Immature natural killer cell (primary cell): ENCODE data around the gene MC2R. TPM values are rescaled to one million over a fixed set of nuclear protein-coding genes. Genes with fewer than 3 reads are reported as not detected.

ENCODE experiments used
- DNase-seq, 3 donors: peaks; one replicate each; pipeline ENCODE4 v3.0.0; 2022; ENCODE audit warnings: mixed read lengths in 1 of 3
- H3K27ac Mint-ChIP-seq, 6 donors: one replicate each; pipeline ENCODE4 v1.8.0; 2020; ENCODE audit warnings: mixed read lengths in 6 of 6, mild to moderate bottlenecking in 5 of 6, inconsistent platforms in 4 of 6, moderate library complexity in 3 of 6
- H3K27me3 Mint-ChIP-seq, 3 donors: one replicate each; pipeline ENCODE4 v1.8.0; 2020 to 2021; ENCODE audit warnings: low read depth in 3 of 3, mild to moderate bottlenecking in 3 of 3, mixed read lengths in 3 of 3, moderate library complexity in 3 of 3, inconsistent platforms in 1 of 3
- H3K36me3 Mint-ChIP-seq, 3 donors: one replicate each; pipeline ENCODE4 v1.8.0; 2020; ENCODE audit warnings: mixed read lengths in 3 of 3, inconsistent platforms in 2 of 3, mild to moderate bottlenecking in 2 of 3
- H3K4me1 Mint-ChIP-seq, 2 donors: one replicate each; pipeline ENCODE4 v1.8.0; 2020; ENCODE audit warnings: inconsistent platforms in 2 of 2, mild to moderate bottlenecking in 2 of 2, mixed read lengths in 2 of 2, moderate library complexity in 1 of 2
- H3K4me3 Mint-ChIP-seq, 5 donors: one replicate each; pipeline ENCODE4 v1.8.0; 2020; ENCODE audit warnings: mild to moderate bottlenecking in 5 of 5, mixed read lengths in 5 of 5, inconsistent platforms in 3 of 5, moderate library complexity in 3 of 5
- H3K9me3 Mint-ChIP-seq, 6 donors: one replicate each; pipeline ENCODE4 v1.8.0; 2020; ENCODE audit warnings: mild to moderate bottlenecking in 6 of 6, mixed read lengths in 6 of 6, inconsistent platforms in 4 of 6, moderate library complexity in 3 of 6
- polyA plus RNA-seq, 3 donors: library from polyadenylated mRNA; unstranded; fragments of 300-500 nt; fragmentation: Illumina TruSeq; gene quantifications; one replicate each; pipeline ENCODE4 v1.2.3, GENCODE V29; 2021

MC2R gene
- not detected for polyA plus RNA-seq

DNA sequence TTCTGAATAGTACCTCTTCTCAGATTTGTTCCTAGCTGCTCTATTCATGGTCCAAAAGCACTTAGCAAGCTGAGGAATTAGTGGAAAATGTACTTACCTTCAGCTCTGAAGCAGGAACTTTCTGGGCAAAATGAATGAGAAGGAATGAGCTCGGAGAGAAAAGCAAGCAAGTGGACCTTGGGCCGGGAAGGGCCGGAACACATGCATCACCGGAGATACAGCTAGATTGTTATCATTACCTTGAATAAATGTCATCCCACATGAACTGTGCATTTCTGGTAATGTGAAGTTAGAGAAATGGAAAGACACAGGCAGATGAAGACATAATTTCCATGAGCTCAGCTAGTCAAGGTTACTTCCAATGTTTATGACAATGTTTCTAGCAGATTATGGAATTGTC is at the start of gene MC2R:
Gene MC2R, minus strand, starts transcription at position 146 of the 400 bp plus-strand sequence. CDS start 30,018 bp downstream, outside the sequence.
- H3K4me3 Mint-ChIP-seq = no peak within 1 kb of the TSS
- H3K27ac Mint-ChIP-seq = no peak within 1 kb of the TSS

DNA sequence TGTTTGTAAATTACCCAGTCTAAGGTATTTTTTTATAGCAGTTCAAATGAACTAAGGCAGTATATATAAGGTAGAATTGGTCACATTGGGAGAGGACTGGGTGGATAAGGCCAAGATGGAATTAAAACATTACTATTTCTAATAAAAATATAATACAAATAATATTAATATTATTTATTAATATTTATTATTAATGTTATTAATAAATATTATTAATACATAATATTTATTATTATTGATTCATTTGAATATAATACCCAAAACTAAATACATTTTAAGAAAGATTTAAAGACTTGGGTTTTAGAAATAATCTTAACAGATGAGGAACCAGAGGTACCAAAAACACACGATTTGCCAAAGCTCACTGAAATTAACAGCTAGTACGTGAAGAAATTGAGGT is 30.5 kb upstream of the MC2R start:
- Mint-ChIP-seq H3K27me3 (peaks cover 0 to 4% (median 3%) of the 10 kb centered on the region in 3 donors), H3K27ac (no peak overlapping the region), H3K4me1 (no peaks in the 10 kb centered on the region), H3K9me3 (peaks cover 0 to 15% (median 6%) of the 10 kb centered on the region in 6 donors), H3K4me3 (no peak overlapping the region), H3K36me3 (no peaks in the 10 kb centered on the region)
- no peak for DNase-seq

More for the DNA sequence above, at the start of gene MC2R:
- Mint-ChIP-seq H3K4me1 (no peaks in the 10 kb centered on the region), H3K9me3 (no peaks in the 10 kb centered on the region), H3K27me3 (peaks cover 0 to 3% (median 2%) of the 10 kb centered on the region in 3 donors), H3K36me3 (no peaks in the 10 kb centered on the region)
- no peak for DNase-seq

DNA sequence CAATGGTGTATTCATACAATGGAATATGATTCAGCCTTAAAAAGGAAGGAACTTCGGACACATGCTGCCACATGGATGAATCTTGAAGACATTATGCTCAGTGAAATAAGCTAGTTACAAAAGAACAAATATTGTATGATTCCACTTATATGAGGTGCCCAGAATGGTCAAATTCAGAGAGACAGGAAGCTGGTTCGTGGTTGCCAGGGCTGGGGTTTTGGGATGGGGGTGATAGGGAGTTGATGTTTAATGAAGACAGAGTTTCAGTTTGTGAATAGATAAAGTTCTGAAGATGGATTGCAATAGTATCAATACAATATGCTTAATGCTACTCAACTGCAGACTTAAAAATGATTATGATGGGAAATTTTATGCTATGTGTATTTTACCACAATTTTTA is 28.0 kb upstream of the MC2R start:
- Mint-ChIP-seq H3K9me3 (peaks cover 1 to 12% (median 4%) of the 10 kb centered on the region in 6 donors), H3K36me3 (no peaks in the 10 kb centered on the region), H3K4me3 (no peak overlapping the region), H3K27me3 (peaks cover 0 to 8% (median 3%) of the 10 kb centered on the region in 3 donors), H3K27ac (no peak overlapping the region), H3K4me1 (no peaks in the 10 kb centered on the region)
- DNase-seq = no peak

DNA sequence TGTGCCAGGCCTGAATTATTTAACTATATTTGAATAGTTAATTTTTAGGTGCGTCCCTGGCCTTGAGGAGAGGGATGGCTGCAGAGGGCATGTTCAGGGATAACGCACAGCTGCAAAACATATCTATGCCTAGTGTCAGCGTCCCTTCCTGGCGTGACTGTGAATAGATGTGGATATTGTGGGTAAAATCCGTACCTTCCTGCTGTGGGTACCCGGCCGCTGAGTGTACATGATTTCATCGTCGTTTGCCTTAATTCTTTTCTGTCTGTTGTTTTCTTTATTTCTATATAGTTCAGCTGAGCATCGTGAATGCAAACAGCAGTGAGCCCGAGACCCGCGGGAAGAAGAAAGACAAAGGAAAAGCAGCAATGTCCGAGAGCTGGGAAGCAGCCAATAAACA is 25.0 kb upstream of the MC2R start:
- H3K36me3 Mint-ChIP-seq = no peaks in the 10 kb centered on the region
- peaks cover 0 to 4% (median 0%) of the 10 kb centered on the region in 3 donors for H3K27me3 Mint-ChIP-seq
- DNase-seq = no peak
- no peaks in the 10 kb centered on the region for H3K4me1 Mint-ChIP-seq
- H3K27ac Mint-ChIP-seq = no peak overlapping the region
- peaks cover 0 to 5% (median 4%) of the 10 kb centered on the region in 6 donors for H3K9me3 Mint-ChIP-seq
- H3K4me3 Mint-ChIP-seq = no peak overlapping the region

DNA sequence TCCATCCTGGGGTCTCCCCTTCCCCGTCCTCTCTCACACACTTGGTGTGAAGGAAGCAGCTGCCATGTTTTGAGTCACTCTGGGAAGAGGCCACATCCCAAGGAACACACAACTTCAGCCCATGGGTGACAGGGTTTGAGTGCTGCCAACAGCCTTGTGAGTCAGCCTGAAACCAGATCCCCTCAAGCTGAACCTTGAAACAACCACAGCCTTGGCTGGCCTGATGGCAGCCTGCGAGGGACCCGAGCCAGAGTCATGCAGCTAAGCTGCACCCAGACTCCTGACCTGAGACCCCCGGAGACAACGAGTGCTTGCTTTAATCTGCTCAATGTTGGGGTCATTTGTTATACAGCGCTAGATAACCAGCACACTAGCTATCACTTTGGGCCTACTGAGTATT is 19.3 kb upstream of the MC2R start:
- H3K4me3 Mint-ChIP-seq = no peak overlapping the region
- H3K4me1 Mint-ChIP-seq = no peaks in the 10 kb centered on the region
- no peak for DNase-seq
- H3K27me3 Mint-ChIP-seq = peaks cover 0 to 6% (median 0%) of the 10 kb centered on the region in 3 donors
- H3K36me3 Mint-ChIP-seq = no peaks in the 10 kb centered on the region
- H3K27ac Mint-ChIP-seq = no peak overlapping the region
- peaks cover 0 to 4% (median 1%) of the 10 kb centered on the region in 6 donors for H3K9me3 Mint-ChIP-seq

DNA sequence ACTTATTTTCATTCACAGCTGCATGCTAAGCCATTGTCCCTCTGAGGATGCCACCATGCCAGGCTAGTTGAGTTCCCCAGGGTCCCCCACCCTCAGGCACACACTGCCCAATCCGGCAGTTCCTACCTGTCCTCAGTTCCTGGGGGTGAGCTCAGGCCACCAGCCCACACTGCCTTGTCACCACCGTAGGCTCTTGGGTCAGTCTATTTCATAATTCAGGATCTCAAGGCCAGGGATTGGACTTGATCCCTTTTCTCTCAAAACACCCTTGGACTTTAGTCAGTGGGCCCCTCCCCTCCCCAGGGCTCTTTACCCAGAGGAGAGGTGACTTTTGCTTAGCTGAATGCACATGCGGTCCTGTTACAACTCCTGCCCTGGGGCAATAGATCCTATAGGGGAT is 18.7 kb upstream of the MC2R start:
- H3K27me3 Mint-ChIP-seq = peaks cover 0 to 6% (median 0%) of the 10 kb centered on the region in 3 donors
- H3K27ac Mint-ChIP-seq = no peak overlapping the region
- H3K4me1 Mint-ChIP-seq = no peaks in the 10 kb centered on the region
- H3K36me3 Mint-ChIP-seq = no peaks in the 10 kb centered on the region
- H3K9me3 Mint-ChIP-seq = peaks cover 0 to 9% (median 2%) of the 10 kb centered on the region in 6 donors
- DNase-seq = no peak
- no peak overlapping the region for H3K4me3 Mint-ChIP-seq

DNA sequence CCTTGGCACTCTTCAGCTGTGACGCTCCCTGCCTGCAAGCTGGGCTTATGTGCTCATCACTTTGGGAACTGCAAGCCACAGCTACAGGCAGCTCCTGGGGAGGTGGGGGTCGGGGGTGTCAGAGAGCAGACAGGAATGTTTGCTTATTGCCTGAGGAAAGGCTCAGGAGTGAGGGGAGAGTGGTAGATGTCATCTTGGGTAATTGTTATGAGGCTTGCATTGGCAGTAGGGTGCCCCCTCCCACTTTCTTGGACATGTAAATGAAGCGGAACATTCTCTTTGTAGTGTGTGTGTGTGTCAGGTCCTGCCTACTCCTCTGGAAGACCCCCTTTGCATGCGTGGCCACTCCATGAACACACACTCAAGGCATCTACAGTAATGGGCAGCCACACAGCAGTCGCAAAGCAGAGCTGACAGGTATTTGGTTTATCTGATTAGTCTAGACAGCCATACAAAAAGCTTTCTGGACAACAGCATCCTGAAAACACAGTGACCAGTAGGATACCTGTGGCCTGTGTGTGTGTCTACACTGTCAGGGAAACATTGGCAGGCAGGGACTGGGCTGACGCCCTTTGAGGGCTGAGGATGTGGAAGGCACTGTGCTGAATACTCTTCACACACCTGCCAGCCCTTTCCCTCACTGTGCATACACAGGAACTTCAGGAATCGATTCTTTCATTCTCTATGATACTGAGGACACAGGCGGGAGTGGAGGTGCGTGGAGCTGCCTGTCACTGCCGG is 17.1 kb upstream of the MC2R start:
- H3K27me3 Mint-ChIP-seq = peaks cover 0 to 2% (median 0%) of the 10 kb centered on the region in 3 donors
- DNase-seq = no peak
- no peaks in the 10 kb centered on the region for H3K36me3 Mint-ChIP-seq
- H3K4me3 Mint-ChIP-seq = no peak overlapping the region
- H3K27ac Mint-ChIP-seq = no peak overlapping the region
- H3K9me3 Mint-ChIP-seq = peaks cover 0 to 13% (median 7%) of the 10 kb centered on the region in 6 donors
- no peaks in the 10 kb centered on the region for H3K4me1 Mint-ChIP-seq

DNA sequence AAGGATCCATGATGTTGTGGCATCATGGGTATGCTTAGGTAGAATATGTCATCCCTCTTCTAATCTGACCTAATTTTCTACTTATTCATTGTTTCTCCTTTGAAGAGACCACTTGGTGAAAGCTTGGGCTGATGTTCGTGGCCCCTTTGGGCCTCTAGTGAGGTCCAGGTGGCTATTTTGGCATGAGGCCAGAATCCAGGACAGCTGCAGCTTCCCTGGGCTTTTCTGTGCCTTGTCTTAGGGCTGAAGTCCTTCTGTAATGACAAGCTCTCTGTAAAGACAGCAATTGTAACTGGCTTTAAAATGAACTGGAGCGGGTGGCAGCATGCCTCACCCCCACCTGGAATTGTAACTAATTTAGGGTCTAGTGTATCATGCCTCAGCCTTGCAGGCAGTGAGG is 15.6 kb upstream of the MC2R start:
- H3K27ac Mint-ChIP-seq = no peak overlapping the region
- H3K4me1 Mint-ChIP-seq = no peaks in the 10 kb centered on the region
- peaks cover 0 to 18% (median 9%) of the 10 kb centered on the region in 6 donors for H3K9me3 Mint-ChIP-seq

DNA sequence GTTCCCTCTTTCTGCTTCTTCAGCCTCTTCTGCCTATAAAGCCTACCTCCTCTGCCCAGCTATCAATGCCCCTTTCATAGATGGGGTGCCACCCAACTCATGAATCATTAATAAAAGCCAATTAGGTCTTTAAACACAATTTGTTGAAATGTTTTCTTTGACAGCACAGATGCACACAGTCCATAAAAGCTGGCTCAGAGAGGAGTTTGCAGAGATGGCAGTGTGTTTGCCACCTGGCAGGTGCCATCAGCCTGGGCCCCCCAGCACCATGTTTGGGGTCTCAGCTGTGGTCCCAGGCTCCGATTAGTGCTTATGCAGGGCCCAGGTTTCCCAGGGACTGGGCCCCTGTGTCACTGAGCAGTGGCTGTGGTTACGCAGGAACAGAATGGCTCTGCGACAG is 7.9 kb upstream of the MC2R start:
- Mint-ChIP-seq H3K4me1 (no peaks in the 10 kb centered on the region), H3K4me3 (no peak overlapping the region), H3K27me3 (peaks cover 0 to 2% (median 0%) of the 10 kb centered on the region in 3 donors), H3K9me3 (peaks cover 0 to 6% (median 5%) of the 10 kb centered on the region in 6 donors), H3K36me3 (no peaks in the 10 kb centered on the region), H3K27ac (no peak overlapping the region)
- no peak for DNase-seq

More for the DNA sequence above, 15.6 kb upstream of the MC2R start:
- Mint-ChIP-seq H3K4me3 (no peak overlapping the region), H3K27me3 (peaks cover 0 to 2% (median 0%) of the 10 kb centered on the region in 3 donors), H3K36me3 (no peaks in the 10 kb centered on the region)
- no peak for DNase-seq

DNA sequence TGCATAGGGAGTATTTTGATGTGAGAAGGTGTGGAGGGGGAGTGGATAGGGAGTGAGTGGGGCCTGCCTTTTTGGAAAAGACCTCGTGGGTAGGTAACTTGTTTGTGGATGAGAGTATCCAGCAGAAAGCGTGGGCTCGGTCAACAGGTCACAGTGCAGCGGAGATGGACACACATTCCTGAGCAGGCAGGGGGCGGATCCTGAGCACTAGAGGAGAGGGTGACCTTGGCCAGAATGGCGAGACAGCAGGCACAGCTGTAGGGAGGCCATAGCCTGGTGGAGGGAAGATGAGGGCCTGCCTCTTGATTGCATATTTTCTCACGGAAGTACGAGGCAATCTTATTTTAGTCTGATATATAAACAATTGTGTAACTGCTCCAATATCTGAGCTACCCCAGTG is 3.6 kb upstream of the MC2R start:
- Mint-ChIP-seq H3K9me3 (no peaks in the 10 kb centered on the region), H3K4me3 (no peak overlapping the region), H3K27me3 (peaks cover 0 to 2% (median 0%) of the 10 kb centered on the region in 3 donors), H3K4me1 (no peaks in the 10 kb centered on the region), H3K27ac (no peak overlapping the region), H3K36me3 (no peaks in the 10 kb centered on the region)
- no peak for DNase-seq

DNA sequence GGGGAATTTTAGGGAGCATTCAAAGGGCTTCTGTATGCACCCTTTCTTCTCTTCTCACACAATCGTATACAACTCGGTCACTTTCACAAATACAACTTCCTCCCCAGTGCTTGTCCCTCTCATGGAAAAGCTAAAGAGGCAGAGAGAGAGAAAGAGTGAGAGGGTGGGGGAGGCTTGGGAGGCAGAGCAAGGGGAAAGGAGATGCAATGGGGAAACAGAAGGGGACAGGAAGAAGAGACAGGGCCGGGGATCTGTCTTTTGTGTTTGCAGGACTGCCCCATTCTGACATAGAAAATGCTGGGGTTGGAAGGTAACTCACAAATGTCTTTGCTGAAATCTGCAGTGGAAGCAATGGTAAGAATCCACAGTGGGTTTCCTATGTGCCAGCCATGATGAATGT is 2.1 kb upstream of the MC2R start:
- Mint-ChIP-seq H3K27ac (no peak overlapping the region), H3K4me1 (no peaks in the 10 kb centered on the region)

DNA sequence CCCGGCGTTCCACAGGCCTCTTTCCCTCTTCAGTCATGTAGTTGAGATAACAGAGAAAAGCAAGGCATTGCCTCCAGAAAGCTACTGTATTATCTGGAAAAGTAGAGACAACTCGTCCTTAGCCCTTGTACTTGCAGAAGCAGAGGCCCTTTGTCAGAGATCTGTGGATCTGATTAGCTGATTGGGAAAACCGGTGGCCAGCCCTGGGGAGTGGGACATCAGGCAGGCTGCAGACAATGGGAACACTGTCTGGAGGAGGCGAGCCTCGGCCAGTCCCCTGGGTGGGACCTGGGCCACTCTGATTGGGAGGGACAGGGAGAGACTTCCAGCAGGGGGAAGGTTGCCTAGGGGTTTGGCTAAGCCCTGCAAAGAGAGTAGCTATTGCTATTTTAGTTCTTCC is 1.2 kb upstream of the MC2R start:
- no peak for DNase-seq
- no peaks in the 10 kb centered on the region for H3K9me3 Mint-ChIP-seq
- no peak overlapping the region for H3K27ac Mint-ChIP-seq
- no peaks in the 10 kb centered on the region for H3K4me1 Mint-ChIP-seq
- no peaks in the 10 kb centered on the region for H3K36me3 Mint-ChIP-seq
- H3K4me3 Mint-ChIP-seq = no peak overlapping the region
- peaks cover 0 to 3% (median 2%) of the 10 kb centered on the region in 3 donors for H3K27me3 Mint-ChIP-seq

More for the DNA sequence above, 2.1 kb upstream of the MC2R start:
- Mint-ChIP-seq H3K36me3 (no peaks in the 10 kb centered on the region), H3K4me3 (no peak overlapping the region), H3K27me3 (peaks cover 2 to 3% (median 2%) of the 10 kb centered on the region in 3 donors), H3K9me3 (no peaks in the 10 kb centered on the region)
- DNase-seq = no peak

DNA sequence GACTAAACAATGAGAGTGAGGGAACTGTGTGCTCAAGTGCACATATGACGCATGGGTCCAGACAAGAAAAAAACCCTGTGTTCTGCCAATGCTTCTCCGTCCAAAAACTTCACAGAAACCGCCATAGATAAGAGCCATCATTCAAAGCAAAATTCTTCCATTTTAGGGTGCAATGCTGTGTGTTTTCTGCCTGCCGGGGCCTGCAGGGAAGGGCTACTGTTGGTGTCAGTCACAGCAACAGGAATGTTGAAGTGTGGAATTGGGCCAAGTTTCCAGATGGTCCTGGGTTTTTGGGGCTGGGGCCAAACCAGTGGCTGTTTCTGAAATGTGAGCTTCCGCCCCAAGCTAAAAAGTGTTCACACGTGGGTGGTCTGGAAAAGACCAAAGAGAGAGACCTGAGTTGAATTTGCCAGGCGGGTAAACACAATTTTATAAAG is 677 bp upstream of the MC2R start:
- DNase-seq = no peak
- Mint-ChIP-seq H3K27ac (no peak overlapping the region), H3K27me3 (peaks cover 0 to 3% (median 2%) of the 10 kb centered on the region in 3 donors), H3K4me3 (no peak overlapping the region), H3K36me3 (no peaks in the 10 kb centered on the region), H3K4me1 (no peaks in the 10 kb centered on the region), H3K9me3 (no peaks in the 10 kb centered on the region)

DNA sequence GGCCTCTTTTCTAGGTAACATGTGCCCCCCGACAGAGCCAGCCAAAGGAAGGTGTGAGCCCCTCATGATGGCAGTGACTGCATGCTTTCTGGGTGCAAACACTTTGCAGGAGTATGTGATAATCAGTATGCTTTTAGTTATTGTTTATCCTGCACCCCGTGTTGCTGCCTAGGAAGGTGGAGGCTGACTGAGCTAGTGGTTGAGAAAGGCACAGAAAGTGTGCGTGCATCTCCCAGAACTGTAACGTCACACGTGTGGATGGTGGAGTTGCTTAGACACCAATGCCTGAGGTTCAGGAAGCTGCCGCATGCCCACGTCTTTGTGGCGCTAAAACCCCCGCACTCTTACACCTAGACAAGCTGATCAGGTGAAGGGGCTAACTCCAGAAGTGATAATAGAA is 580 bp downstream of the MC2R start:
- Mint-ChIP-seq H3K4me1 (no peaks in the 10 kb centered on the region), H3K27me3 (peaks cover 0 to 4% (median 2%) of the 10 kb centered on the region in 3 donors), H3K36me3 (no peaks in the 10 kb centered on the region), H3K4me3 (no peak overlapping the region), H3K9me3 (no peaks in the 10 kb centered on the region), H3K27ac (no peak overlapping the region)
- no peak for DNase-seq

DNA sequence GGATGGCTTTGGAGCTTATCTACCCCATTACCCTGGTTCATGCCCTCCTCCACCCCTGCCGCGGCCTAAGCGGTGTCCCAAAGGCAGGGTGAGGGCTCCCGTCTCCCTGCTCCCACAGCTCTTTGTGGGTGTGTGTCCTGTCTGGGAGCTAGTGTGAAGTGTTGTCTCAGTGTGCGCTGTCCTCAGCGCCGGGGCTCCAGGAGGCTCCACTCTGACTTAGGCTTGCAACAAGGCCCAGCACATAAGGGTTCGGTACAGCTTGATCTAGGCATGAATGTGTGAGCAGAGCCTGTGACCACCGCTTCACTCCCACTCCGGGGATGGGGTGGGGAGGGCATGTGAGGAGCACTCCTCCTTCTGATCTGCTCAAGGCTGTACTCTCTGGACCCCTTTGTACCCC is 1.2 kb downstream of the MC2R start:
- Mint-ChIP-seq H3K27ac (no peak overlapping the region), H3K9me3 (no peaks in the 10 kb centered on the region), H3K36me3 (no peaks in the 10 kb centered on the region), H3K27me3 (peaks cover 0 to 4% (median 2%) of the 10 kb centered on the region in 3 donors), H3K4me1 (no peaks in the 10 kb centered on the region), H3K4me3 (no peak overlapping the region)
- DNase-seq = no peak
